Measurements from ENCODE around the gene PLXNB2. TPM values are rescaled to one million over a fixed set of nuclear protein-coding genes. Genes with fewer than 3 reads are reported as not detected.

The PLXNB2 gene
- total and polyA plus RNA-seq, 4 donors: 123 to 310 (median 173) TPM

DNA sequence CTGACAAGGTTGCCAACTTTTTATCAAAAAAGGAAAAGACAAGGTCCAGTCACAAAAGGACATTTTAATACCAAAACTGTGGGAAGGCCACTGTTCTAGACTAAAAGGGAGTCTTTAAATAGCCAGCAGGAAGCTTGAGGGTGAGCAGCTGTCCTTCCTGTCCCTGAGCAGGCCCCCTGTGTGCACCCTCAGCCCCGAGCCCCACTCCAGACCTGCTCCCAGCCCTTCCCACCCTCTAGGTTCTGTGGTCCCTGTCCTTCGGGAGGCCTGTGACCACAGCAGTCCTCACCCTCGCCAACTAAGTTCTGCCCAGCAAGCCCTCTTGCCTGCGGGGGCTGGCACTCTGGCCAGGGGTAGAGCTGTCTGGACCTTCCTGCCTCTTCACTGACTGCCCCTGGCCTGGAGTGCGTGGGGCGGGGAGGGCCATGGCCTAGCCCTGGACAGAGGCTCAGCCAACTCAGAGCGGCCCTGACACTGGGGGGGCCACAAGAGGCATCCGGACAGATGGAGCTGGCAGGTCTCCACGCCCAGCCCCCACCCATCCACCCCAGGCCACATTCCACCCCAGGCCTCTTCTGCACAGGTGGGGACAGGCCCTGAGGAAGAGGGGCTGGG, 1.6 kb upstream of the PLXNB2 start:
- Histone ChIP-seq H3K27ac (ENCODE audit: low read depth in 1 of 2, low read length in 1 of 2) (peak overlapping the region; percentile 18 to 71), H3K9me3 (ENCODE audit: control insufficient read depth in 4 of 4, insufficient read depth in 3 of 4, low read length in 3 of 4) (no peaks in the 10 kb centered on the region), H3K27me3 (ENCODE audit: control insufficient read depth in 3 of 3, insufficient read depth in 3 of 3, low read length in 2 of 3) (no peaks in the 10 kb centered on the region), H3K9ac (ENCODE audit: insufficient read depth in 1 of 2, low read length in 2 of 2) (no peak overlapping the region), H3K4me3 (no peak overlapping the region), H3K36me3 (ENCODE audit: control insufficient read depth in 4 of 4, insufficient read depth in 4 of 4, low read length in 4 of 4) (peaks cover 0 to 6% (median 0%) of the 10 kb centered on the region in 4 donors), H3K4me1 (ENCODE audit: control insufficient read depth in 5 of 5, insufficient read depth in 5 of 5, low read length in 5 of 5) (peaks cover 0 to 36% (median 34%) of the 10 kb centered on the region in 5 donors)
- TF ChIP-seq CTCF (IDR thresholded peaks at IDR 0.05; ENCODE audit: control extremely low read depth, extremely low read depth): no peak
- WGBS, 2 donors: 32 to 52% methylated on average over 9 of the region's 9 CpGs
- ATAC-seq (ENCODE audit: insufficient read depth, low FRiP score) (no peak), DNase-seq (peak in 1 of 3 donors; percentile 17)

DNA sequence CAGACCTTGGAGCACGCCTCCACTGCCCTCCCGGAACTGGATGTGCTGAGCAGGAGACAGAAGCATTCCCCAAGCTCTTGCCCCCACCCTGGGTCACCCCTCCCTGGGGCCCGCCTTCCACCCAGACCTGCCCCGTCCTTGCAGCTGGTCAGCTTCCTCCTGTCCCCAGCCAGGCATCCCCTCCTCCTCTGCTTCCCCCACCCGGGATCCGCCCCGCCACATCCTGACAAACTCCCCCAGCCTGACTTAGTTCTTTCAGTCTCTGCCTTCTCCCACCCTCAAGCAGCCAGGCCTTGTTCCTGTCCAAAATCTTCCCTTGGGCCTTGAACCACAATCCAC, 1.1 kb upstream of the PLXNB2 start:
- H3K9me3 ChIP-seq (ENCODE audit: control insufficient read depth in 4 of 4, insufficient read depth in 3 of 4, low read length in 3 of 4): no peaks in the 10 kb centered on the region
- ATAC-seq (ENCODE audit: insufficient read depth, low FRiP score) (no peak), DNase-seq (peak; percentile 64 to 81 (median 75))
- H3K4me3 ChIP-seq: no peak overlapping the region
- WGBS, 2 donors: 11 to 23% methylated on average over 7 of the region's 7 CpGs
- H3K27ac ChIP-seq (ENCODE audit: low read depth in 1 of 2, low read length in 1 of 2): peak overlapping the region; percentile 18 to 71
- H3K4me1 ChIP-seq (ENCODE audit: control insufficient read depth in 5 of 5, insufficient read depth in 5 of 5, low read length in 5 of 5): peaks cover 0 to 41% (median 32%) of the 10 kb centered on the region in 5 donors
- no peak for TF ChIP-seq CTCF (IDR thresholded peaks at IDR 0.05; ENCODE audit: control extremely low read depth, extremely low read depth)
- H3K36me3 ChIP-seq (ENCODE audit: control insufficient read depth in 4 of 4, insufficient read depth in 4 of 4, low read length in 4 of 4): peaks cover 0 to 6% (median 0%) of the 10 kb centered on the region in 4 donors
- H3K9ac ChIP-seq (ENCODE audit: insufficient read depth in 1 of 2, low read length in 2 of 2): no peak overlapping the region
- no peaks in the 10 kb centered on the region for H3K27me3 ChIP-seq (ENCODE audit: control insufficient read depth in 3 of 3, insufficient read depth in 3 of 3, low read length in 2 of 3)

- H3K9me3 ChIP-seq (ENCODE audit: control insufficient read depth in 4 of 4, insufficient read depth in 3 of 4, low read length in 3 of 4): no peaks in the 10 kb centered on the region
These were observed 597 bp upstream of the PLXNB2 start for GRCh38 chr22:50307890-50308596.

More at GRCh38 chr22:50307890-50308596, 597 bp upstream of the PLXNB2 start:
- no peak for TF ChIP-seq CTCF (IDR thresholded peaks at IDR 0.05; ENCODE audit: control extremely low read depth, extremely low read depth)
- 27 to 29% methylated on average over 19 of the region's 19 CpGs for WGBS, 2 donors
- H3K4me1 ChIP-seq (ENCODE audit: control insufficient read depth in 5 of 5, insufficient read depth in 5 of 5, low read length in 5 of 5): peaks cover 0 to 46% (median 37%) of the 10 kb centered on the region in 5 donors
- DNase-seq: peak in 2 of 3 donors; percentile 39 to 58
- ATAC-seq (ENCODE audit: insufficient read depth, low FRiP score): no peak
- H3K27ac ChIP-seq (ENCODE audit: low read depth in 1 of 2, low read length in 1 of 2): peak overlapping the region; percentile 62 to 71
- H3K27me3 ChIP-seq (ENCODE audit: control insufficient read depth in 3 of 3, insufficient read depth in 3 of 3, low read length in 2 of 3): no peaks in the 10 kb centered on the region
- H3K9ac ChIP-seq (ENCODE audit: insufficient read depth in 1 of 2, low read length in 2 of 2): no peak overlapping the region
- H3K4me3 ChIP-seq: no peak overlapping the region
- H3K36me3 ChIP-seq (ENCODE audit: control insufficient read depth in 4 of 4, insufficient read depth in 4 of 4, low read length in 4 of 4): peaks cover 0 to 6% (median 2%) of the 10 kb centered on the region in 4 donors
